ENCODE data around the gene PAOX.

DNA sequence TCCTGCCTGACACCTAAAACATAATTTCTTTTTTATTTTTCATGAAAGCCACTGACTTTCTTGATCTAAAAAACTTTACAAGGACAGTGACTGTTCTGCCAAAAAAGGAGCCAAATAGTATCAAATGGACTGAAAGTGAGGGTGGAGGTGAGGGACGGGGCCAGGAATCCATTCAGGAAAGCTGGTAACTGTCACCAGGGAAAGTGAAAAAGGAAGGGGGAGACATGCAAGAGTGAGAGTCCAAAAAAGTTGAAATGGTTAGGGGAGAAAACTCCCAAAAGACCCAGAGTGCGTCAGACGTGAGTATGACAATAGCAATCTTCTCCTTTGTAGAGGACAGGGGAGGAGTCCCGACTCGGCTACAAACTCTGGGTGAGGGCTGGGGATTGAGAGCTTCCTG, 34.8 kb upstream of the PAOX start:
- TF ChIP-seq POLR2A (IDR thresholded peaks at IDR 0.05), result no peak
- TF ChIP-seq, protein P1, sequence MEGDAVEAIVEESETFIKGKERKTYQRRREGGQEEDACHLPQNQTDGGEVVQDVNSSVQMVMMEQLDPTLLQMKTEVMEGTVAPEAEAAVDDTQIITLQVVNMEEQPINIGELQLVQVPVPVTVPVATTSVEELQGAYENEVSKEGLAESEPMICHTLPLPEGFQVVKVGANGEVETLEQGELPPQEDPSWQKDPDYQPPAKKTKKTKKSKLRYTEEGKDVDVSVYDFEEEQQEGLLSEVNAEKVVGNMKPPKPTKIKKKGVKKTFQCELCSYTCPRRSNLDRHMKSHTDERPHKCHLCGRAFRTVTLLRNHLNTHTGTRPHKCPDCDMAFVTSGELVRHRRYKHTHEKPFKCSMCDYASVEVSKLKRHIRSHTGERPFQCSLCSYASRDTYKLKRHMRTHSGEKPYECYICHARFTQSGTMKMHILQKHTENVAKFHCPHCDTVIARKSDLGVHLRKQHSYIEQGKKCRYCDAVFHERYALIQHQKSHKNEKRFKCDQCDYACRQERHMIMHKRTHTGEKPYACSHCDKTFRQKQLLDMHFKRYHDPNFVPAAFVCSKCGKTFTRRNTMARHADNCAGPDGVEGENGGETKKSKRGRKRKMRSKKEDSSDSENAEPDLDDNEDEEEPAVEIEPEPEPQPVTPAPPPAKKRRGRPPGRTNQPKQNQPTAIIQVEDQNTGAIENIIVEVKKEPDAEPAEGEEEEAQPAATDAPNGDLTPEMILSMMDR (IDR thresholded peaks at IDR 0.05), result no peak
- no peak for TF ChIP-seq POLR2AphosphoS5 (IDR thresholded peaks at IDR 0.05)
